Liver (tissue), 9 donors: ENCODE results near the gene DDB1. TPM values are rescaled to one million over a fixed set of nuclear protein-coding genes. Genes with fewer than 3 reads are reported as not detected.

ENCODE experiments used
- DNase-seq: peaks from one replicate; pipeline ENCODE4 v3.0.0-alpha.2; 2017; ENCODE audit warnings: low spot score
- H3K27ac ChIP-seq, 2 donors: one replicate each; pipeline ENCODE4 v1.7.0; 2013; ENCODE audit warnings: inconsistent platforms in 2 of 2, low read length in 2 of 2, control low read depth in 1 of 2, low read depth in 1 of 2, mild to moderate bottlenecking in 1 of 2
- H3K27me3 ChIP-seq, 4 donors: one replicate each; pipeline versions ENCODE4 v1.6.1 to v1.7.0; 2013; ENCODE audit warnings: low read length in 3 of 4, inconsistent platforms in 1 of 4, mild to moderate bottlenecking in 1 of 4, moderate library complexity in 1 of 4; ENCODE audit not compliant: control insufficient read depth in 4 of 4, insufficient read depth in 4 of 4
- H3K36me3 ChIP-seq, 4 donors: one replicate each; pipeline versions ENCODE4 v1.6.1 to v1.7.0; 2013; ENCODE audit warnings: low read length in 3 of 4, mild to moderate bottlenecking in 3 of 4, low read depth in 1 of 4, moderate library complexity in 1 of 4; ENCODE audit not compliant: control insufficient read depth in 4 of 4, insufficient read depth in 3 of 4
- H3K4me1 ChIP-seq, 4 donors: one replicate each; pipeline versions ENCODE4 v1.6.1 to v1.7.0; 2013; ENCODE audit warnings: low read length in 3 of 4, mild to moderate bottlenecking in 3 of 4, moderate library complexity in 1 of 4; ENCODE audit not compliant: control insufficient read depth in 4 of 4, insufficient read depth in 4 of 4
- H3K4me3 ChIP-seq, 3 donors: one replicate each; pipeline versions ENCODE4 v1.6.1 to v1.7.0; 2013; ENCODE audit warnings: low read length in 3 of 3, control low read depth in 1 of 3, low read depth in 1 of 3, mild to moderate bottlenecking in 1 of 3
- H3K9ac ChIP-seq, 2 donors: one replicate each; pipeline ENCODE4 v1.7.0; 2013; ENCODE audit warnings: low read length in 2 of 2, mild to moderate bottlenecking in 2 of 2, moderate library complexity in 2 of 2, control low read depth in 1 of 2, low read depth in 1 of 2
- H3K9me3 ChIP-seq, 4 donors: one replicate each; pipeline versions ENCODE4 v1.6.1 to v1.7.0; 2013; ENCODE audit warnings: low read length in 3 of 4; ENCODE audit not compliant: control insufficient read depth in 4 of 4
- ATF3 ChIP-seq: IDR thresholded peaks from 2 replicates; pipeline ENCODE4 v1.6.1; 2016; ENCODE audit warnings: antibody characterized with exemption
- EGR1 ChIP-seq, 2 donors: IDR thresholded peaks; 2 replicates each; pipeline ENCODE4 v1.6.1; 2016 to 2018; ENCODE audit warnings: antibody characterized with exemption in 2 of 2, low read depth in 2 of 2
- FOXA1 ChIP-seq: IDR thresholded peaks from 2 replicates; pipeline ENCODE4 v1.6.1; 2016; ENCODE audit warnings: antibody characterized with exemption
- GABPA ChIP-seq, 2 donors: IDR thresholded peaks in 1 of 2; conservative IDR thresholded peaks in 1 of 2; 2 replicates each; pipeline ENCODE4 v1.6.1; 2016; ENCODE audit warnings: antibody characterized with exemption in 2 of 2, mild to moderate bottlenecking in 1 of 2, moderate library complexity in 1 of 2
- HNF4A ChIP-seq, 2 donors: conservative IDR thresholded peaks; 2 replicates each; pipeline ENCODE4 v1.6.1; 2016; ENCODE audit warnings: antibody characterized with exemption in 2 of 2, mild to moderate bottlenecking in 2 of 2
- HNF4G ChIP-seq: IDR thresholded peaks from 2 replicates; pipeline ENCODE4 v1.6.1; 2016; ENCODE audit warnings: antibody characterized with exemption
- JUND ChIP-seq, 2 donors: IDR thresholded peaks; 2 replicates each; pipeline ENCODE4 v1.6.1; 2016; ENCODE audit warnings: antibody characterized with exemption in 2 of 2
- RAD21 ChIP-seq, 2 donors: IDR thresholded peaks; 2 replicates each; pipeline ENCODE4 v1.6.1; 2016; ENCODE audit warnings: antibody characterized with exemption in 2 of 2, mild to moderate bottlenecking in 2 of 2
- RXRA ChIP-seq, 2 donors: IDR thresholded peaks; 2 replicates each; pipeline ENCODE4 v1.6.1; 2017 to 2018; ENCODE audit warnings: antibody characterized with exemption in 2 of 2, mild to moderate bottlenecking in 1 of 2
- SP1 ChIP-seq: IDR thresholded peaks from 2 replicates; pipeline ENCODE4 v1.6.1; 2018; ENCODE audit warnings: antibody characterized with exemption, mild to moderate bottlenecking
- TAF1 ChIP-seq: conservative IDR thresholded peaks from 2 replicates; pipeline ENCODE4 v1.6.1; 2016; ENCODE audit warnings: antibody characterized with exemption, mild to moderate bottlenecking
- YY1 ChIP-seq: IDR thresholded peaks from 2 replicates; pipeline ENCODE4 v1.6.1; 2016; ENCODE audit warnings: antibody characterized with exemption, mild to moderate bottlenecking
- WGBS: extraction: QIAGEN DNeasy Blood & Tissue Kit; methylation state at CpG from one replicate; pipeline ENCODE4 v1.1.7; 2013; 5-methylcytosine and 5-hydroxymethylcytosine counted together
- polyA plus RNA-seq, 2 donors: library from polyadenylated mRNA; stranded (reverse) in 1 of 2; unstranded in 1 of 2; fragments of 200-250 nt in 1 of 2; fragments of >200 nt in 1 of 2; fragmentation: Nextera tagmentation in 1 of 2; extraction: Ambion mirVana in 1 of 2; gene quantifications; one replicate each; pipeline versions ENCODE4 v1.2.1 to v1.2.3, GENCODE V29; 2013 to 2015
- total RNA-seq, 2 donors: library from RNA; depleted of rRNA; stranded (reverse); fragments of >200 nt; gene quantifications; one replicate each; pipeline ENCODE4 v1.2.3, GENCODE V29; 2014
- TF ChIP-seq, protein P1 (sequence below): fragments of 150-350 bp; IDR thresholded peaks from 2 replicates; pipeline ENCODE4 v1.5.1; 2017; ENCODE audit warnings: improper control_type of control experiment, low read depth, low read length; ENCODE audit not compliant: missing input control
- TF ChIP-seq, protein P2 (sequence below): IDR thresholded peaks from 2 replicates; pipeline ENCODE4 v1.6.1; 2016; ENCODE audit warnings: antibody characterized with exemption, mild to moderate bottlenecking
- TF ChIP-seq, protein P3 (sequence below): IDR thresholded peaks from 2 replicates; pipeline ENCODE4 v1.6.1; 2016; ENCODE audit warnings: antibody characterized with exemption
- donor health status: healthy.
- donor health status: healthy.
- donor health status: healthy.
- donor health status: healthy.
- donor health status: healthy.

The DDB1 gene
- total and polyA plus RNA-seq, 4 donors = 37.5 to 146 (median 88.9) TPM

DNA sequence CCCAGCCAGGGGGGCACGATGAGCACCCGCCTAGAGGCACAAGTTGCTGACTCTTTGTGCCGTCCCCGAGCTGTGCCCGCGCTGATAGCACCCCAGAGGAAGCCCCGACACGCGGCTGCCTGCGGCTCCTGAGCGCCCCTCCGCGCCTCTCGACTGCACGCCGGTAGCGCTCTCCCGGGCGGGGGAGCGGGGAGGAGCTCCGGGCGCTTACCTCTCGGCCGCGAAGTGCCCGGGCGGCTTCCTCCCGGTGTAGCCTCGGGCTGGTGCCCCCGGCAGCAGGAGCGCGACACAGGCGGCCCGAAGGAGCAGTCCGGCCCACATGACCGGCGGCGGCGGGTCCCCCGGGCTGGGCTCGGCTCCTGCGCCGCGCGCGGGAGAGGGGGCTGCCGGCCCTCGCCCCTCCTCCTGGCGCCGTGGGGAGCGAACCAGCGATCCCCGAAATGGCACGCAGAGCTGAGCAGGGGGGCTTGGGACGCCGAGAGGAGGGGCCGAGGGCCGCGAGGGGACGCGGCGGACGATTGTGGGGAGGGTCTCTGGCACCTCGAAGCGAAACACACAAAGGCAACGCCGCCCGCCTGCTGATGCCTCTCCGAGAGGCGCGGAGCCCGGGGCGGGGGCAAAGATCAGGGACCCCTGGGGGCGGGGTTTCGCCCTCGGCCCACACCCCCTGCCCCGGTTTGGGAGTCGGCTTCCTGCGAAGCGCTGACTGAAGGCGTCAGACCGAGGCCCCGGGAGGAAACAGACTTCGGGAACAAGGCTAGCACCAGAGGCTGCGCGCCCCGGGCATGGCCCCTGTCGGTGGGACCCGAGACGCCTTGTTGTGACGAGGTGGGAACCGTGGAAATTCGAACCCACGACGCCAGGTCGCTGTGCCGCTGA, 37.9 kb downstream of the DDB1 start, which contains the start of gene VWCE:
TSS of gene VWCE (minus strand) at position 600 of the 879 bp plus-strand sequence. CDS start at position 321, 279 bp downstream.
- no peak for TF ChIP-seq FOXA1
- peak; percentile 46 to 52 for TF ChIP-seq RAD21 (IDR thresholded peaks at IDR 0.05)
- no peak for TF ChIP-seq SP1
- TF ChIP-seq, protein P1, sequence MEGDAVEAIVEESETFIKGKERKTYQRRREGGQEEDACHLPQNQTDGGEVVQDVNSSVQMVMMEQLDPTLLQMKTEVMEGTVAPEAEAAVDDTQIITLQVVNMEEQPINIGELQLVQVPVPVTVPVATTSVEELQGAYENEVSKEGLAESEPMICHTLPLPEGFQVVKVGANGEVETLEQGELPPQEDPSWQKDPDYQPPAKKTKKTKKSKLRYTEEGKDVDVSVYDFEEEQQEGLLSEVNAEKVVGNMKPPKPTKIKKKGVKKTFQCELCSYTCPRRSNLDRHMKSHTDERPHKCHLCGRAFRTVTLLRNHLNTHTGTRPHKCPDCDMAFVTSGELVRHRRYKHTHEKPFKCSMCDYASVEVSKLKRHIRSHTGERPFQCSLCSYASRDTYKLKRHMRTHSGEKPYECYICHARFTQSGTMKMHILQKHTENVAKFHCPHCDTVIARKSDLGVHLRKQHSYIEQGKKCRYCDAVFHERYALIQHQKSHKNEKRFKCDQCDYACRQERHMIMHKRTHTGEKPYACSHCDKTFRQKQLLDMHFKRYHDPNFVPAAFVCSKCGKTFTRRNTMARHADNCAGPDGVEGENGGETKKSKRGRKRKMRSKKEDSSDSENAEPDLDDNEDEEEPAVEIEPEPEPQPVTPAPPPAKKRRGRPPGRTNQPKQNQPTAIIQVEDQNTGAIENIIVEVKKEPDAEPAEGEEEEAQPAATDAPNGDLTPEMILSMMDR = no peak
- TF ChIP-seq ATF3 = no peak
- TF ChIP-seq, protein P2, sequence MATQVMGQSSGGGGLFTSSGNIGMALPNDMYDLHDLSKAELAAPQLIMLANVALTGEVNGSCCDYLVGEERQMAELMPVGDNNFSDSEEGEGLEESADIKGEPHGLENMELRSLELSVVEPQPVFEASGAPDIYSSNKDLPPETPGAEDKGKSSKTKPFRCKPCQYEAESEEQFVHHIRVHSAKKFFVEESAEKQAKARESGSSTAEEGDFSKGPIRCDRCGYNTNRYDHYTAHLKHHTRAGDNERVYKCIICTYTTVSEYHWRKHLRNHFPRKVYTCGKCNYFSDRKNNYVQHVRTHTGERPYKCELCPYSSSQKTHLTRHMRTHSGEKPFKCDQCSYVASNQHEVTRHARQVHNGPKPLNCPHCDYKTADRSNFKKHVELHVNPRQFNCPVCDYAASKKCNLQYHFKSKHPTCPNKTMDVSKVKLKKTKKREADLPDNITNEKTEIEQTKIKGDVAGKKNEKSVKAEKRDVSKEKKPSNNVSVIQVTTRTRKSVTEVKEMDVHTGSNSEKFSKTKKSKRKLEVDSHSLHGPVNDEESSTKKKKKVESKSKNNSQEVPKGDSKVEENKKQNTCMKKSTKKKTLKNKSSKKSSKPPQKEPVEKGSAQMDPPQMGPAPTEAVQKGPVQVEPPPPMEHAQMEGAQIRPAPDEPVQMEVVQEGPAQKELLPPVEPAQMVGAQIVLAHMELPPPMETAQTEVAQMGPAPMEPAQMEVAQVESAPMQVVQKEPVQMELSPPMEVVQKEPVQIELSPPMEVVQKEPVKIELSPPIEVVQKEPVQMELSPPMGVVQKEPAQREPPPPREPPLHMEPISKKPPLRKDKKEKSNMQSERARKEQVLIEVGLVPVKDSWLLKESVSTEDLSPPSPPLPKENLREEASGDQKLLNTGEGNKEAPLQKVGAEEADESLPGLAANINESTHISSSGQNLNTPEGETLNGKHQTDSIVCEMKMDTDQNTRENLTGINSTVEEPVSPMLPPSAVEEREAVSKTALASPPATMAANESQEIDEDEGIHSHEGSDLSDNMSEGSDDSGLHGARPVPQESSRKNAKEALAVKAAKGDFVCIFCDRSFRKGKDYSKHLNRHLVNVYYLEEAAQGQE = no peak
- peak; percentile 16 for TF ChIP-seq YY1
- TF ChIP-seq GABPA (IDR thresholded peaks at IDR 0.05 in 1 of 2, conservative IDR thresholded peaks at IDR 0.05 in 1 of 2) = no peak
- TF ChIP-seq, protein P3, sequence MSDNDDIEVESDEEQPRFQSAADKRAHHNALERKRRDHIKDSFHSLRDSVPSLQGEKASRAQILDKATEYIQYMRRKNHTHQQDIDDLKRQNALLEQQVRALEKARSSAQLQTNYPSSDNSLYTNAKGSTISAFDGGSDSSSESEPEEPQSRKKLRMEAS = no peak
- peak in 1 of 2 donors; percentile 46 for TF ChIP-seq HNF4A (conservative IDR thresholded peaks at IDR 0.05)
- no peak for TF ChIP-seq TAF1
- TF ChIP-seq HNF4G = no peak
- no peak for TF ChIP-seq JUND (IDR thresholded peaks at IDR 0.05)
- TF ChIP-seq EGR1 (IDR thresholded peaks at IDR 0.05; ENCODE audit: low read depth in 2 of 2) = no peak
- no peak for TF ChIP-seq RXRA (IDR thresholded peaks at IDR 0.05)
- peak within 1 kb of the TSS; percentile 1 to 74 for H3K27ac ChIP-seq
- H3K4me1 ChIP-seq = peaks cover 3 to 43% (median 27%) of the 10 kb centered on the region in 4 donors
- H3K36me3 ChIP-seq = peaks cover 0 to 7% (median 4%) of the 10 kb centered on the region in 4 donors
- DNase-seq = peak; percentile 83
- under 1% methylated on average over 97 of the region's 97 CpGs for WGBS
- no peaks in the 10 kb centered on the region for H3K9me3 ChIP-seq
- H3K27me3 ChIP-seq = no peaks in the 10 kb centered on the region
- H3K9ac ChIP-seq = peak within 1 kb of the TSS; percentile 62 to 64
- H3K4me3 ChIP-seq = peak within 1 kb of the TSS; percentile 35 to 78 (median 65)
